Measurements from ENCODE around the gene SLX4IP. TPM values are rescaled to one million over a fixed set of nuclear protein-coding genes. Genes with fewer than 3 reads are reported as not detected.

The SLX4IP gene
- total and polyA plus RNA-seq, 12 donors = 2.8 to 8.2 (median 4.8) TPM

GRCh38 chr20:10466855-10467254, 31.8 kb downstream of the SLX4IP start:
- no peak overlapping the region for H3K4me3 ChIP-seq
- WGBS, 4 donors = 60 to 83% (median 75%) methylated on average over 3 of the region's 3 CpGs

GRCh38 chr20:10467681-10468339, 32.7 kb downstream of the SLX4IP start:
- WGBS, 4 donors = 44 to 67% (median 53%) methylated on average over 3 of the region's 3 CpGs
- no peaks in the 10 kb centered on the region for H3K27me3 ChIP-seq

More at GRCh38 chr20:10466855-10467254, 31.8 kb downstream of the SLX4IP start:
- Histone ChIP-seq H3K27ac (peak overlapping the region in 1 of 5 donors; percentile 11), H3K4me1 (replicated peaks in 1 of 2) (peaks cover 6 to 20% of the 10 kb centered on the region in 2 donors), H3K36me3 (replicated peaks in 1 of 2) (no peaks in the 10 kb centered on the region), H3K9me3 (replicated peaks in 1 of 3) (peaks cover 0 to 3% (median 0%) of the 10 kb centered on the region in 3 donors), H3K27me3 (no peaks in the 10 kb centered on the region)
- TF ChIP-seq CTCF (IDR thresholded peaks at IDR 0.05) (no peak), POLR2A (IDR thresholded peaks at IDR 0.05) (no peak)
- DNase-seq = no peak
- intact Hi-C loops (cut with DNase I) = no loop called here

GRCh38 chr20:10468340-10468845, 33.3 kb downstream of the SLX4IP start:
- Histone ChIP-seq H3K27me3 (no peaks in the 10 kb centered on the region), H3K4me3 (no peak overlapping the region), H3K9me3 (replicated peaks in 1 of 3) (peaks cover 0 to 3% (median 0%) of the 10 kb centered on the region in 3 donors), H3K4me1 (replicated peaks in 1 of 2) (peaks cover 6 to 29% of the 10 kb centered on the region in 2 donors), H3K36me3 (replicated peaks in 1 of 2) (no peaks in the 10 kb centered on the region), H3K27ac (no peak overlapping the region)
- intact Hi-C loops (cut with DNase I) = no loop called here
- WGBS, 4 donors = 75 to 85% (median 80%) methylated on average over 2 of the region's 2 CpGs
- no peak for DNase-seq
- TF ChIP-seq POLR2A (IDR thresholded peaks at IDR 0.05) = no peak
- TF ChIP-seq CTCF (IDR thresholded peaks at IDR 0.05) = no peak

More at GRCh38 chr20:10467681-10468339, 32.7 kb downstream of the SLX4IP start:
- DNase-seq = no peak
- H3K36me3 ChIP-seq (replicated peaks in 1 of 2) = no peaks in the 10 kb centered on the region
- H3K4me3 ChIP-seq = no peak overlapping the region
- no peak for TF ChIP-seq CTCF (IDR thresholded peaks at IDR 0.05)
- no peak for TF ChIP-seq POLR2A (IDR thresholded peaks at IDR 0.05)
- no peak overlapping the region for H3K27ac ChIP-seq
- intact Hi-C loops (cut with DNase I) = no loop called here
- H3K9me3 ChIP-seq (replicated peaks in 1 of 3) = peaks cover 0 to 3% (median 0%) of the 10 kb centered on the region in 3 donors
- H3K4me1 ChIP-seq (replicated peaks in 1 of 2) = peaks cover 6 to 23% of the 10 kb centered on the region in 2 donors

- WGBS, 4 donors = 63 to 80% (median 79%) methylated on average over 2 of the region's 2 CpGs
- Histone ChIP-seq H3K4me1 (replicated peaks in 1 of 2) (peaks cover 6 to 32% of the 10 kb centered on the region in 2 donors), H3K27me3 (no peaks in the 10 kb centered on the region), H3K36me3 (replicated peaks in 1 of 2) (no peaks in the 10 kb centered on the region), H3K9me3 (replicated peaks in 1 of 3) (no peaks in the 10 kb centered on the region), H3K27ac (no peak overlapping the region), H3K4me3 (no peak overlapping the region)
- no peak for DNase-seq
- intact Hi-C loops (cut with DNase I) = no loop called here
- TF ChIP-seq POLR2A (IDR thresholded peaks at IDR 0.05) (no peak), CTCF (IDR thresholded peaks at IDR 0.05) (no peak)
These were observed 34.0 kb downstream of the SLX4IP start for GRCh38 chr20:10469056-10469455.

Data from adrenal gland (tissue), 12 donors.